NCI-H187 (cell line): ENCODE measurements around the gene A3GALT2.
"Not testable (repeated sequence)": the region's sequence is repeated elsewhere in the genome, so short reads cannot be mapped to it uniquely, and the experiment has no call there.

Experiments
- DNase-seq, 2 experiments: peaks; one replicate each; lab custom pipeline; 2025; lab: John Stamatoyannopoulos, UW

Gene A3GALT2

DNA sequence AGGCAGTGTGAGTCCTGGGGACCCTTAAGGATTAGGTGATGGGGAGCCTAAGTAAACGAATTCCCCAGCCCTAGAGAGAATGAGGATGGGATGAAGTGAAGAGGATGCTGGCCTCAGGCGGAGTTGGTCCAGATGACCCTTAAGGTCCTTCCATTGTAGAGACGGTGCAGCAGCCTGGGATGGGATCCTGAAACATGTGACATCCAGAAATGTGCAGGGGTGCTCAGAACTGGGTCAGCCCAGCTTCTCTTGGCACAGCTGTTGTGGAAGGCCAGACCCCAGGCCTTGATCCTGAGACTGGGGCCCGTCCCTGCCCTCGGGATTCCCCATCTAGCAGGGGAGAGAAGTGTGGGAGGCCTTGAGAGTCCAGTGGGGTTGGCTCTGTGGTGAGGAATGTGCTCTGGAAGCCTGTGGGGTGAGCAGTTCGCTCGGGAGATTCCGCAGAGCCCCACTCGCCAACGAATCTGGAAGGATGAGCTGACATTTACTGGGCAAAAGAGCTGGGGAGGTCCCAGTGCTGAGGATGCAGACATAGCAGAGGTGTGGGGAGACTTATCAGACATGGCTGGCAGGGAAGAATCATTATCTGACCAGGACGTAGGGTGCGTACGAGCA, 28.1 kb downstream of the A3GALT2 start:
- no peak for DNase-seq

DNA sequence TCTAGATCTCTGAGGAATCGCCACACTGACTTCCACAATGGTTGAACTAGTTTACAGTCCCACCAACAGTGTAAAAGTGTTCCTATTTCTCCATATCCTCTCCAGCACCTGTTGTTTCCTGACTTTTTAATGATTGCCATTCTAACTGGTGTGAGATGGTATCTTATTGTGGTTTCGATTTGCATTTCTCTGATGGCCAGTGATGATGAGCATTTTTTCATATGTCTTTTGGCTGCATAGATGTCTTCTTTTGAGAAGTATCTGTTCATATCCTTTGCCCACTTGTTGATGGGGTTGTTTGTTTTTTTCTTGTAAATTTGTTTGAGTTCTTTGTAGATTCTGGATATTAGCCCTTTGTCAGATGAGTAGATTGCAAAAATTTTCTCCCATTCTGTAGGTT, 30.3 kb downstream of the A3GALT2 start:
- not testable (repeated sequence) for DNase-seq

DNA sequence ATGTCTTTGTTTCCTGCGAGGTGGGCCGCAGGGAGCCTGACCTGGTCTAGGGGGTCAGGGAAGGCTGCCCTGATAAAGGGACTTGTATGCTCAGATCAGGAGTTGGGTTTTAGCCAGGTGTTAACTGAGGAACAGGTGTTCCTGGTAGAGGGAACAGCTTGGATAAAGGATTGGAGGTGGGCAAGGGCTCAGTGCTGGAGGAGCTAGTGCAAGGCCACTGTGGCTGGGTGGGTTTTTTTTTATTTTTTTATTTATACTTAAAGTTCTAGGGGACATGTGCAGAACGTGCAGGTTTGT, 31.1 kb downstream of the A3GALT2 start:
- no peak for DNase-seq

DNA sequence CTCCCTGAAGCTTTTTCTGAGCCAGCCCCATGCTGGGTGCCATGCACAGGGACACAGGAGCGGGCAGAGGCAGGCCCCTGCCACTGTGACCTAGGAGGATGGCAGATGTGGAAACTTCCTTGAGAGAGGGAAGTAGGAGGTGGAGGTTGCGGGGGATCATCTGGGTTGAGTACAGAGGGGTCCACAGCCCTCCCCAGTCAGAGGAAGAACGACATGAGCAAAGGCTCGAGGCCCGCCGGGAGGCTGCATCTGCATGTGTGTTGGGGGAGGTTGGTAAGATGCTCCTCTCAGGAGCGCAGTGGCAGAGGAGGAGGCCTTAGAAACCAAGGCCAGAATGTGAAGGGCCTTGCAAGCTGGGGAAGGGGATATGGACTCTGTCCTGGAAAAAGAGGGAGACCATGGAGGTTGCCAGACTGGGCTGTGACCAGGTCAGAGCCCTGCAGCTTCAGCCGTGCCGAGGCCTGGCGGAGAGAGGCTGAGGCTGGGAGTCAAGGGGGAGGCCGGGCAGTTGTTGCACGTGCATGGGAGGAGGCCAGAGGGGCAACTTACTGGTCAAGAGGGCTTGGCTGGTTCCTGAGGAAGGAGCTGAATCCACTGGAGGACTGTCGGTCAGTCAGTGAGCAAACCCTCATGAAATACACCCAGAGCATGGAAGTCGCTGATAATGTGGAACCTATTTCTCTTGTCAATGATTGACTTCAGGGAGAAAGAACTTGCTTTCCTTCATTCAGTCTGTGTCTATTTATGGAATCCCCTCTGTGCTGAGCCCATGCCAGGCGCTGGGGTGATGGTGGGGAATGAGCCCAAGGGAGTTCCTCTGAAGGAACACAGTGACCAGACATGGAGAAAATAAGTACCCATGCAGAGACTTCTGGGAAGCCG, 31.7 kb downstream of the A3GALT2 start:
- no peak for DNase-seq

DNA sequence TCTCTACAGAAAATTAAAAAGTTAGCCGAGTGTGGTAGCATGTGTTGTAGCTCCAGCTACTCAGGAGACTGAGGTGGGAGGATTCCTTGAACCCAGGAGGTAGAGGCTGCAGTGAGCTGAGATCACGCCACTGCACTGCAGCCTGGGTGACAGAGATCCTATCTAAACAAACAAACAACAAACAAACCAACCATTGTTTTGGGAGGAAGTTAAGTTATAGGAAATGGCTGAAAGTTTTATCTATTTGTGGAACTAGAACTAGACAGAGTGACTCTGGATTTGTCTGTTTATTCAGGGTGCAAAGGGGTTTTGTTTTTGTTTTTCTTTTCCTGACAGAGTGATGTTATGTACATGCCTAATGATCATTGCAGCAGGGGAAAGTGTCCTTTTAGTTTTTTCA, 33.6 kb downstream of the A3GALT2 start:
- no peak for DNase-seq

DNA sequence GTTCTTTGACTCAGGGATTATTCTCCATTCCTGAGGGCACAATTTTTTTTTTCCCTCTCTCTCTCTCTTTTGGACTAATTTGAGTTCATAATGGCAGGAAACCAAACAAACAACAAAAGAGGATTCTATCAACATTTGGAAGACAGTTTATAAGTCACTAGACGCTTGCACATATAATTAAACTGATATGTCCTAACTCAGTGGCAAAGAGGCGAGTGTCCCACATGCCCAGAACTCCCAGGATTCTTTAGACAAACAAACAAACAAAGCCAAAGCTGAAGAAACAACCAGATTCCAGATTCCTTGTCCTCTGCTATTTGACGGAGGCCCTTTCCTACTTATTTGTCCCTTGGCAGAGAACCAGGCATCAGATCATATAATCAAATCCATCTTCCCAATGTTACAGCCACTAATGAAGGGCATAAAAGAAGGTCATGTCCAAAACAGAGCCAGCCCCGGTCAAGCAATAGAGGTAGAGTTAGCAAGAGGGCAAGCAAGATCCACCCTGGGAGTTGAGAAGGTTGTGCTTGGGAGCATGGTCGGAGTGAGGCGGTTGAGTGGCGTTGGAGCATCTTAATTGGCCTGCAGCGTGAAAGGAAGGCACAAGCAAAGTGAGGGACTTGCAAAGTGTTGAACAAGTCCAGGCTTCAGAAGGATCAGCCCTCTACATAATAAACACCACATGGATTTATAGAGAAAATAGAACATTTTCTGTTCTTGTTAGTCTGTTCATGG, 34.3 kb downstream of the A3GALT2 start:
- DNase-seq: no peak

DNA sequence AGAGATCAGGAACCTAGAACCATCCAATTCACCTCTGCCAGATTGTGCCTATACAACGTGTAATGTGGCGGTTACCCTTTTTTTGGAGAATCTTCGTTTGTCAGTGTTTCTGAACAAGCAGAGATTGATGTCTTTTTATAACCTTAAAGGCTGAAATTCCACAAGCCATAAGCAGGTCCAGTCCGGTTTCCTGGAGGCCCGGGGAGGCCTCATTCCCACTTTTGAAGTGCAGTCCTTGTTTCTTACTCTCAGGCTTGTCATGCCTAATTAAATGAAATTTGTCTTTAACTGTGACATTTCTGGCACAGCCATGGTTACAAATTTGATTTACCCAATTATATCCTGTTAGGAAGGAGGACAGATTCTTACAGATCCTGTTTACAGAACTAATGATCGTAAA, 36.8 kb downstream of the A3GALT2 start:
- no peak for DNase-seq

DNA sequence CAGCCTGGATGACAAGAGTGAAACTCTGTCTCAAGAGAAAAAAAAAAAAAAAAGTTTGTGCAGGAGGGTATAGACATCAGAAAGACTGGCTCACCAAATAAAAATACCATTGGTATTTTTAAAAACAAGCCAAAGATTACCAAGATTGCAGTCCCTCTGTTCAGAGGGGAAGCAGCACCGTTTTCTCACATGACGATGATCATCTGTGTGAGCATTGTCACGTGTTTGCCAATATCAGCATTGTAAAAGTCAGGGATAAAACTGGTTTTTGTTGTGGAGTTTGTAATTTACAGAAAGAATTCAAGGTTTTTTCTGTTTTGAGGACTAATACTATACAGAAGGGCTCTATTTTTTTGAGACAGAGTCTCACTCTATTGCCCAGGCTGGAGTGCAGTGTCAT, 38.1 kb downstream of the A3GALT2 start:
- no peak for DNase-seq

DNA sequence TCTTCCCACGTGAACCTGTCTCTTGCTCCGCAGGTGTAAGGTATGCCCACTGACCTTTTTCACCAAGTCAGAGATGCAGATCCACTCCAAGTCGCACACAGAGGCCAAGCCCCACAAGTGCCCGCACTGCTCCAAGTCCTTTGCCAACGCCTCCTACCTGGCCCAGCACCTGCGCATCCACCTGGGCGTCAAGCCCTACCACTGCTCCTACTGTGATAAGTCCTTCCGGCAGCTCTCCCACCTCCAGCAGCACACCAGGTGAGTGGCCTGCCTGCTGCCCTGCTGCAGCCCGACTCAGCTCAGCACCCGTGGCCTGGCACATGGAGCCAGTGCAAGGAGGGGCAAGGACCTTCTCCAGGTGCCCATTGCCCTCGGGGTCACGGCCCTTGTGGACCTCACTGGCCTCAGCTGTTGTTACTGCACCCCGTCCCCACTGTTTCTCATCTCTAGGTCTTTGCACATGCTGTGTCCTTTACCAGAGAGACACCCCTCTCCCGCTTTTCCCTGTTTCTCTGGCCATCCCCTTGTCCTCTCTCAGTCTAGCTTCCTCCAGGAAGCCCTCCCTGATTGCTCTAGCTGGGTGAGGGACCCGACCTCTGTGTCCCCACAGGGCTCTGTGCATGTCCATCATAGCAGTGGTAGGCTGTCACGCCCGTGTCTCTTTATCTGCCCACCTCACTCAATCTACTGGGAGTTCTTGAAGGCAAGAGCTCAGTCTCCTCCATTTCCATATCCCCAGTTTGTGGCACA, 39.2 kb downstream of the A3GALT2 start:
- no peak for DNase-seq

DNA sequence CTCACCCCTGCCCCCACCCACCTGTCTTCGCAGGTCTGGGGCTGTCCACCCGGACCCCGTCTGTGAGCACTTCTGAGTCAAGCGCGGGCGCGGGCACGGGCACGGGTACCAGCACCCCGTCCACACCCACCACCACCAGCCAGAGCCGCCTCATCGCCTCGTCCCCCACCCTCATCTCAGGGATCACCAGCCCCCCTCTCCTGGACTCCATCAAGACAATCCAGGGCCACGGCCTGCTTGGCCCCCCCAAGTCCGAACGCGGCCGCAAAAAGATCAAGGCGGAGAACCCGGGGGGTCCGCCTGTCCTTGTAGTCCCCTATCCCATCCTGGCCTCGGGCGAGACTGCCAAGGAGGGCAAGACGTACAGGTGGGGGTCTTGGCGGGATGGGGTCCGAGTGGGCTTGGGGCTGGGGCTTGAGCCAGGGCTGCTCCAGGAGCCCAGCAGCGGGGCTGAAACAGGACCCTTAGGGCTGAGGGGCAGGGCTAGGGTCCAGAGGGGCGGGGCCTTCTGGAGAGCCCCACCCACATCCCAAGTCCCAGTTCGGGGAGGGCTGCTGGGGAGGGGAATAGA, 40.7 kb downstream of the A3GALT2 start:
- no peak for DNase-seq

DNA sequence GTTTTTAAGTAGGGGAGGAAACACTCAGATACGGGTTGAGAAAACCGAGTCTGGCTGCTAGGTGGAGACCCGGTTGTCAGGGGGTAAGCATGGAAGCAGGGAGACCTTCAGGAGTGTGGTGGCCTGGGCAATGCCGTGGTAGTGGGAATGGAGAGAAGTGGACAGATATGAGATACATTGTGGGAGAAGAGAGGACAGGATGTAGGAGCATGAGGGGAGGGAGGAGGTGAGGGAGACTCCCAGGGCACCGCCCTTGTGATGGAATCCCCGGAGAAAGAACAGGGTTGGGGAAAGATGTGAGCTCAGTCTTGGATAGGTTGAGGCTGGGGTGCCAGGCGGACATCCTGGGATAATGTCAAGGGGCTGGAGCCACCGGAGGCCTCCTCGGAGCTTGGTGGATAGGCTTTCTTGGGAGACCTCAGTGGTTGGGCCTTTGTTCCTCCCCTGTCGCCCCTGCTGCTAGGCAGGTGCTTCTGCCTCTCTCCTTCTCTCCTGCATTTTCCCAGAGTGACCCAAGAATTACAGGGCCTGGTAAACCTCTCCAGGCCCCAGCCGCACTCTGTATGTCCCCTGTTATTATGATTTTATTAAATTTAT, 43.3 kb downstream of the A3GALT2 start:
- DNase-seq: no peak

DNA sequence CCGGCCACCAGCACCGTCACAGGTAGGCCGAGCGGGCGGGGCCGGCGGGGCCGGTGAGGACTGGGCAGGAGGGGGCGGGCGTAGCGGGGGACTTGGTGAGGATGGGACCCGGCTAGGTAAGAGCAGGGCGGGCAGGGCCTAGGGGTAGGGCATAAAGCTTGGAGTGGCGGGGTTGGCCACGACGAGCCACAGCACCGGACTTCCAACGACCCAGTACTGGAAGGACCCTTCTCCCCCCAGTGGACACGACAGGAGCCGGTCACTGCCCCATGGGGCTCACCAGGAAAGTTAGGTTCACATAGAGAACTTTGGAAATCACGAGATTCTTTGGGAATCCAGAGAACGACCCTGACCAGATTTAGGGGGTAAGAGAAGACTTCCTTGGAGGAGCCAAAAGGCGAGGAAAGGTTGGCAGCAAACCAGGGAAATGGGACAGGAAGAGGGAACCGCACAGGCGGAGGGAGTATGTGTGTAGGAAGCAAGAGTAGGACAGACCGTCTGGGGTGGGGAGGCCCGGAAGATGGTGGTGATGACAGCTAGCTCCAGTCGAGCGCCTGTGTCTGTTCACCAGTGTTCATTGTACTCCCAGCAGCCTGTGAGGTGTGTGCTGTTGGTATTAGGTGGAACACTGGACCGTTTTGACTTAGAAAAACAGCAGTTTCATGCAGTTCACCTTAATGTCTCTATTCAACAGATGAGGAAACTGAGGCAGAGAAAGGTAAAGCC, 44.2 kb downstream of the A3GALT2 start:
- DNase-seq: no peak

DNA sequence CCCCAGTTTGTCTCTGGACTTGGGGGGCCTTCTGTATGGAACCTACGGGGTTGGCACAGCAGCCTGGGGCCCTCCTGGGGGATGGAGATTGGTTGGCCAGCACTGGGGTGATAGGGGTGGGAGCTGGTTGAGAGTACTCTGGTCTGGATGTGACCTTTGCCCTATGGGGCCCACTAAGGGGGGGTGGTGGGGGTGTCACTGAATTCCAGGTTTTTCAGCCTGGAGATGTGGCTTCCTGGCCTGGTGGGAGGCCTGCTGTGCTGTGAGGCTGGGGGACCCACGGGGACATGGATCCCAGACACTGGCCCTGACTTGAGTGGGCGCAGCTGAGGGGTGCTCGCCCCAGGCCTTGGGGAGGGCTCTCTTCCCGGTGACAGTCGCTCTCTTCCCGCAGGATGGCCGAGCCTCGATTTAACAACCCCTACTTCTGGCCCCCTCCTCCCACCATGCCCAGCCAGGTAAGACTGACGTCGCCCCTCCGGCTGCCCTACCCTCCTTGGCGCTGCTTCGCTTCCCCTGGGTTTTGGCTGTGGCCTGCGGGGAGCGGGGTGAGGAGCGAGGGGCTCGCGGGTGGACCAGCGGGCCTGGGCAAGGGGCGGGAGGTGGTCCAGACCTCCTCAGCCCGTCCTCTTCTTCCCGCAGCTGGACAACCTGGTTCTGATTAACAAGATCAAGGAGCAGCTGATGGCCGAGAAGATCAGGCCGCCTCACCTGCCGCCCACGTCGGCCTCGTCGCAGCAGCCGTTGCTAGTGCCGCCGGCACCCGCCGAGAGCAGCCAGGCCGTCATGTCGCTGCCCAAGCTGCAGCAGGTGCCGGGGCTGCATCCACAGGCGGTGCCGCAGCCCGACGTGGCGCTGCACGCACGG, 45.0 kb downstream of the A3GALT2 start:
- no peak for DNase-seq

DNA sequence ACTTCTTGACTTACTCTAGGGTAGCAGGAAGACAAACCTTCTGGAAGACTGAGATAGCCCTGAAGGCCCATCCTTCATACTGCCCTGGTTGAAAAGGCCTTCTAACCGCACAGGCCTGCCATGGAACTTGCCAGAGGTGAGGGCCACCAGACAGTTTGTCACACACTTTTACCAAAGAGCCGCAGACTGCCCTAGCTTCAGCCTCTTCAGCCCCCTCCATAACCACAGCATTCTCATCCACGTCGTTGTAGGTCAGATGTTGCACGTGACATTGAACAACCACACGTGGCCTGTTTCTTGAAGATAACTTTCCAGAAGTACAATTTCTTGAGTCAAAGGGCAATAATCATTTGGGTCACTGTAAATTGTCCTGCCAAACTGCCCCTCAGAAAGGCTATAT, 45.7 kb downstream of the A3GALT2 start:
- DNase-seq: no peak

DNA sequence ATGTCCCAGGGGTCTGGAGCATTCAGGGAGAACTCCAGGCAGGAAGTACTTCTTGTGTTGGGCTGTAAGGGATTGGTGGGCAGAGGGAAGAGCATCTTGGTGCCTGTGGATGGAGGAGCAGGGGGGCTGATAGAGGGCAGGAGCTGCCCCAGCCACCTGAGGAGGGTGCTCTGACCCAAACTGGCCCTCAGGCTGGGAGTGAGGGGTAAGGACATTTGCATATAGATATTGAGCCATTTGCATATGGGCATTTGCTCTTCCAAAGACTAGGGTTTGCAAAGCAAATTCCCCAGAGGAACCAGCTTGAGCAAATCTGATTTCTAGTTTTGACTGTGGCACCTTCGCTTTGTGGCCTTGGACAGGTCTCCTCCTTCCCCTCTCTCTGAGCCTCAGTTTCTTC, 46.5 kb downstream of the A3GALT2 start:
- DNase-seq: no peak

DNA sequence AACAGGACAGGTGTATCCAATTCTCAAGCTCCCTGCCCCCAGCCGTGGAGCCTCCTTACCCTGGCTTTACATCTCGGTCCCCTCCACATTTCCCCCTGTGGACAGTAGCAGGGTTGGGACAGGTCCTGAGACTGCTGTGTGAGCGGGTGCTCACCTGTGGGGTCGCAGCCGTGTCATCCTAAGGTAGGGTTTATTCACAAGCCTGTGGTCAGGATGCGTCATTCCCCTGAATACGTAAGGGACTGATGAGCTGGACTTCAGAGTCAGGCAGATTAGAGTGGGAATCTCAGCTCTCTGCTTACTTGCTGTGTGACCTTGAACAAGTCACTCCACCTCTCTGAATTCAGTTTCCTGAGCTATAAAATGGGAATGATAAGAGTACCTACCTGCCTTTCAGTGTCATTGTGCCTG, 46.9 kb downstream of the A3GALT2 start:
- DNase-seq: no peak

DNA sequence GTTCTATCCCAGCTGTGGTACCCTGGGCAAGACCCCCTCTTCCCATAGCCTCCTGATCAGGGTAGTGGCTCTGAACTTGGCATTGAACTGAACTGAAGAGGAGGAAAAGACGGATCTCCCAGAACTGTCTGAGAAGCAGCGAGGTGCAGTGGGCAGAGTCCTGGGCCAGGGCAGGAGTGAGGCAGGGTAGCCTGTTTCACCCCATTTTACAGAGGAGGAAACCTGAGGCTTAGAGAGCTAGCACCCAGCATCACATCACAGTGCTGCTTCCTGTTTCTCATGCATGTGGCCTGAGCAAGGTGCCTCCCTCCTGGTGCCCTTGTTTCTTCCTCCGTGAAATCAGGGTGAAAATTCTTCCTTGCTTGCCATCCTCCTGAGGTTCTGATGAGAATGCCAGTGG, 47.5 kb downstream of the A3GALT2 start:
- DNase-seq: no peak

DNA sequence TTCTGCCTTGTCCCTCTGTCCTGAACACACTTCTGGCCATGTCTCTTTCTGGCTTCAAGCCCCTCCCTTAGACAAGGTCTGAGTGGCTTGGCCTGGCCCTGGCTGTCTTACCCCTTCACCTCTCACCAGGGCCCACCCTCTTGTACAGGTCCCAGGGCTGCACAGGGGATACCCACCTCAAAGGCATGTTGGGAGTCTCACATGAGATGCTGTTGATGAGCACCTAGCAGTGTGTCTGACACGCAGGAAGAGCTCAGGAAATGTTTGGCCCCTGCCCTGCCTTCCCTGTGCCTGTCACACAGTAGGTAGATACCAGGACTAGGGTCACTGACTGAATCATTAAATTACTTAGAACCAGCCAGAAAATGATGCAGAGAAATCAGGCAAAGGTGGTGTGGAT, 48.0 kb downstream of the A3GALT2 start:
- no peak for DNase-seq

DNA sequence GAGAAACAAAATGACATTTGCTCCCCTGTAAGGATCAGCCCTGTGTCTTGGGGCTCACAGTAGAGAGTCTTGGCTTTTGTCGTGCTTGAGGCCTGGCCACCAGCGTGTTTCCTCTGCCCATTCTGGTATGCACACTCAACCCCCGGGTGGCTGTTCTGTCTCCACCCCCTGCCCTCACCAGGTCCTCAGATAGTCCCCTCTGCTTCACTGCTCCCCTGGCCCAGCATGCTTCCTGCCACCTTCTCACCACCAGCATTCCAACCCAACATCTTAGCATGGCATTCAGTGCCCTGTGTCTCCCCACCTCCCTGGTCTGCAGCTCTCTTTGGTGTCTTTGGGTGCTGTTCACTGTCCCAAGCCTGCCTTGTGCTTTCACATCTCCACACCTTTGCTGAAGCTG, 48.4 kb downstream of the A3GALT2 start:
- DNase-seq: no peak
